GM23338 (cell line): Measurements from ENCODE around the gene SRPK1. TPM values are rescaled to one million over a fixed set of nuclear protein-coding genes. Genes with fewer than 3 reads are reported as not detected.

Source experiments
- ATAC-seq: fragments of 200-7000 bp; cut with Tn5 transposase; 3 replicates; pipeline ENCODE4 v1.9.1; 2020
- DNase-seq: peaks from one replicate; pipeline ENCODE4 v3.0.0-alpha.2; 2015; ENCODE audit warnings: low spot score
- H2AFZ ChIP-seq: fragments of 200-600 bp; sonication (generic); 2 replicates; pipeline ENCODE4 v1.8.0; 2016; ENCODE audit warnings: antibody characterized with exemption, mild to moderate bottlenecking, moderate library complexity
- H3F3A ChIP-seq: fragments of 200-600 bp; sonication (generic); replicated peaks from 2 replicates; pipeline ENCODE4 v1.8.0; 2017; ENCODE audit warnings: antibody characterized with exemption, mixed run types, low read depth
- H3K27ac ChIP-seq: fragments of 200-600 bp; sonication (generic); 2 replicates; pipeline ENCODE4 v1.6.1; 2016; ENCODE audit warnings: low read depth
- H3K27me3 ChIP-seq: fragments of 200-600 bp; sonication (generic); 2 replicates; pipeline ENCODE4 v1.8.0; 2016; ENCODE audit warnings: mild to moderate bottlenecking, mixed run types, moderate library complexity; ENCODE audit not compliant: insufficient read depth
- H3K36me3 ChIP-seq: fragments of 200-600 bp; sonication (generic); 2 replicates; pipeline ENCODE4 v1.8.0; 2016; ENCODE audit warnings: mild to moderate bottlenecking; ENCODE audit not compliant: insufficient read depth
- H3K4me1 ChIP-seq: fragments of 200-600 bp; sonication (generic); 2 replicates; pipeline ENCODE4 v1.8.0; 2016; ENCODE audit warnings: mild to moderate bottlenecking, moderate library complexity; ENCODE audit not compliant: insufficient read depth
- H3K4me2 ChIP-seq: fragments of 200-600 bp; sonication (generic); 2 replicates; pipeline ENCODE4 v1.7.1; 2017; ENCODE audit warnings: mixed run types
- H3K4me3 ChIP-seq: fragments of 200-600 bp; sonication (generic); 2 replicates; pipeline ENCODE4 v1.6.1; 2016; ENCODE audit warnings: mixed run types
- H3K79me2 ChIP-seq: fragments of 200-600 bp; sonication (generic); replicated peaks from 2 replicates; pipeline ENCODE4 v1.8.0; 2017; ENCODE audit warnings: mild to moderate bottlenecking; ENCODE audit not compliant: insufficient read depth
- H3K9me2 ChIP-seq: fragments of 200-600 bp; sonication (generic); 2 replicates; pipeline ENCODE4 v1.8.0; 2017; ENCODE audit not compliant: insufficient read depth
- H4K20me1 ChIP-seq: fragments of 200-600 bp; sonication (generic); replicated peaks from 2 replicates; pipeline ENCODE4 v1.8.0; 2017; ENCODE audit warnings: mild to moderate bottlenecking; ENCODE audit not compliant: insufficient read depth
- H3K27ac Mint-ChIP-seq: 2 replicates; pipeline ENCODE4 v1.8.0; 2020; ENCODE audit warnings: inconsistent platforms, mild to moderate bottlenecking, moderate library complexity, mixed read lengths
- H3K27me3 Mint-ChIP-seq: 3 replicates; pipeline ENCODE4 v1.8.0; 2022; ENCODE audit warnings: low read depth, mild to moderate bottlenecking, moderate library complexity, mixed read lengths, inconsistent platforms; ENCODE audit not compliant: insufficient read depth, poor library complexity
- H3K36me3 Mint-ChIP-seq: 3 replicates; pipeline ENCODE4 v1.8.0; 2021; ENCODE audit warnings: low read depth, mild to moderate bottlenecking, inconsistent platforms, moderate library complexity, mixed read lengths
- H3K4me1 Mint-ChIP-seq: 3 replicates; pipeline ENCODE4 v1.8.0; 2020; ENCODE audit warnings: mild to moderate bottlenecking, inconsistent platforms, mixed read lengths
- H3K4me3 Mint-ChIP-seq: 3 replicates; pipeline ENCODE4 v1.8.0; 2021; ENCODE audit warnings: moderate library complexity, mild to moderate bottlenecking, inconsistent platforms, mixed read lengths
- H3K9me3 Mint-ChIP-seq: 3 replicates; pipeline ENCODE4 v1.8.0; 2020; ENCODE audit warnings: moderate library complexity, mild to moderate bottlenecking, inconsistent platforms, mixed read lengths
- CREB1 ChIP-seq: fragments of 250-450 bp; sonication (Bioruptor Pico); IDR thresholded peaks from 2 replicates; pipeline ENCODE4 v1.5.0; 2020; ENCODE audit warnings: low read depth, mild to moderate bottlenecking, moderate library complexity
- EZH2 ChIP-seq: fragments of 200-600 bp; sonication (generic); IDR thresholded peaks from one replicate; pipeline ENCODE4 v1.8.0; 2017; ENCODE audit warnings: antibody characterized with exemption, mild to moderate bottlenecking, low read depth; ENCODE audit not compliant: unreplicated experiment
- EZH2phosphoT487 ChIP-seq: fragments of 200-600 bp; sonication (generic); IDR thresholded peaks from one replicate; pipeline ENCODE4 v1.8.1; 2018; ENCODE audit warnings: antibody characterized with exemption; ENCODE audit not compliant: unreplicated experiment
- JUNB ChIP-seq: IDR thresholded peaks from one replicate; pipeline ENCODE4 v1.6.1; 2016; ENCODE audit warnings: antibody characterized with exemption; ENCODE audit not compliant: unreplicated experiment
- NANOG ChIP-seq: IDR thresholded peaks from 2 replicates; pipeline ENCODE4 v1.6.1; 2016; ENCODE audit warnings: antibody characterized with exemption, borderline replicate concordance
- POLR2AphosphoS5 ChIP-seq: IDR thresholded peaks from 2 replicates; pipeline ENCODE4 v1.6.1; 2016; ENCODE audit warnings: antibody characterized with exemption, low read depth
- STAT1 ChIP-seq: IDR thresholded peaks from one replicate; pipeline ENCODE4 v1.6.1; 2016; ENCODE audit warnings: antibody characterized with exemption; ENCODE audit not compliant: unreplicated experiment
- ZNF114 ChIP-seq: fragments of 250-450 bp; sonication (Bioruptor Pico); IDR thresholded peaks from 2 replicates; pipeline ENCODE4 v1.5.0; 2020; ENCODE audit warnings: mild to moderate bottlenecking, moderate library complexity
- ZNF331 ChIP-seq: fragments of 250-450 bp; sonication (Bioruptor Pico); IDR thresholded peaks from 2 replicates; pipeline ENCODE4 v1.5.0; 2020; ENCODE audit warnings: low read depth, mild to moderate bottlenecking, moderate library complexity
- polyA plus RNA-seq: library from polyadenylated mRNA; unstranded; fragments of >200 nt; fragmentation: Nextera tagmentation; extraction: Ambion mirVana; gene quantifications from 2 replicates; pipeline ENCODE4 v1.2.1, GENCODE V29; 2016
- total RNA-seq: library from RNA; depleted of rRNA; stranded (reverse); fragments of >200 nt; shearing (Covaris generic); gene quantifications from 2 replicates; pipeline ENCODE4 v1.2.3, GENCODE V29; 2014
- TF ChIP-seq, protein P1 (sequence below): IDR thresholded peaks from one replicate; pipeline ENCODE4 v1.6.1; 2018; ENCODE audit warnings: antibody characterized with exemption; ENCODE audit not compliant: unreplicated experiment
- TF ChIP-seq, protein P2 (sequence below), 2 experiments: fragments of 200-600 bp in 1 of 2; sonication (generic) in 1 of 2; conservative IDR thresholded peaks; 2 replicates each; pipeline versions ENCODE4 v1.5.1 to v1.6.1; 2016 to 2017; ENCODE audit warnings: antibody characterized with exemption in 2 of 2, low read depth in 2 of 2, mild to moderate bottlenecking in 2 of 2, moderate library complexity in 1 of 2
- TF ChIP-seq, protein P3 (sequence below): IDR thresholded peaks from 2 replicates; pipeline ENCODE4 v1.6.1; 2016; ENCODE audit warnings: antibody characterized with exemption
- TF ChIP-seq, protein P4 (sequence below): fragments of 250-450 bp; sonication (Bioruptor Pico); IDR thresholded peaks from 2 replicates; pipeline ENCODE4 v1.5.0; 2020; ENCODE audit warnings: mild to moderate bottlenecking, moderate library complexity

Gene SRPK1
- total and polyA plus RNA-seq, 2 experiments from 2014 or later = 175 to 202 TPM

DNA sequence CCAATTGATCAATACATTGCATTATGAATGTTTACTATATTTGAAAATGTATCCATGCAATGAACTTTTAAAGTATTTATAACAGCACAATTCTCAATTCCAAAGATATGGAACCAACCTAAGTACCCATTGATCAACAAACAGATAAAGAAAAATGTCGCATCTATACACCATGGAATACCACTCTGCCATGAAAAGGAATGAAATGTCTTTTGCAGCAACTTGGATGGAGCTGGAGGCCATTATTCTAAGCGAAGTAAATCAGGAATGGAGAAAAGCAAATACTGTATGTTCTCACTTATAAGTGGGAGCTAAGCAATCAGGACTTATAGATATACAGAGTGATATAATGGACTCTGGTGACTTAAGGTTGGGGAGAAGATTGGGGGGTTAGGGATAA is 22.9 kb downstream of the SRPK1 start:
- Mint-ChIP-seq H3K27me3 (peaks cover 2% of the 10 kb centered on the region), H3K4me3 (no peak overlapping the region), H3K9me3 (no peaks in the 10 kb centered on the region), H3K27ac (no peak overlapping the region), H3K4me1 (peaks cover 24% of the 10 kb centered on the region), H3K36me3 (peaks cover 18% of the 10 kb centered on the region)
- Histone ChIP-seq H3K27ac (no peak overlapping the region), H3K36me3 (no peaks in the 10 kb centered on the region; the same call in 1 of the 2 replicates), H3K4me1 (peaks cover 11% of the 10 kb centered on the region), H3F3A (no peaks in the 10 kb centered on the region), H3K27me3 (no peaks in the 10 kb centered on the region), H3K9me2 (no peaks in the 10 kb centered on the region), H3K4me2 (no peak overlapping the region), H3K4me3 (no peak overlapping the region), H2AFZ (no peak overlapping the region), H3K79me2 (peaks cover 100% of the 10 kb centered on the region), H4K20me1 (peaks cover 55% of the 10 kb centered on the region)
- TF ChIP-seq, protein P1, sequence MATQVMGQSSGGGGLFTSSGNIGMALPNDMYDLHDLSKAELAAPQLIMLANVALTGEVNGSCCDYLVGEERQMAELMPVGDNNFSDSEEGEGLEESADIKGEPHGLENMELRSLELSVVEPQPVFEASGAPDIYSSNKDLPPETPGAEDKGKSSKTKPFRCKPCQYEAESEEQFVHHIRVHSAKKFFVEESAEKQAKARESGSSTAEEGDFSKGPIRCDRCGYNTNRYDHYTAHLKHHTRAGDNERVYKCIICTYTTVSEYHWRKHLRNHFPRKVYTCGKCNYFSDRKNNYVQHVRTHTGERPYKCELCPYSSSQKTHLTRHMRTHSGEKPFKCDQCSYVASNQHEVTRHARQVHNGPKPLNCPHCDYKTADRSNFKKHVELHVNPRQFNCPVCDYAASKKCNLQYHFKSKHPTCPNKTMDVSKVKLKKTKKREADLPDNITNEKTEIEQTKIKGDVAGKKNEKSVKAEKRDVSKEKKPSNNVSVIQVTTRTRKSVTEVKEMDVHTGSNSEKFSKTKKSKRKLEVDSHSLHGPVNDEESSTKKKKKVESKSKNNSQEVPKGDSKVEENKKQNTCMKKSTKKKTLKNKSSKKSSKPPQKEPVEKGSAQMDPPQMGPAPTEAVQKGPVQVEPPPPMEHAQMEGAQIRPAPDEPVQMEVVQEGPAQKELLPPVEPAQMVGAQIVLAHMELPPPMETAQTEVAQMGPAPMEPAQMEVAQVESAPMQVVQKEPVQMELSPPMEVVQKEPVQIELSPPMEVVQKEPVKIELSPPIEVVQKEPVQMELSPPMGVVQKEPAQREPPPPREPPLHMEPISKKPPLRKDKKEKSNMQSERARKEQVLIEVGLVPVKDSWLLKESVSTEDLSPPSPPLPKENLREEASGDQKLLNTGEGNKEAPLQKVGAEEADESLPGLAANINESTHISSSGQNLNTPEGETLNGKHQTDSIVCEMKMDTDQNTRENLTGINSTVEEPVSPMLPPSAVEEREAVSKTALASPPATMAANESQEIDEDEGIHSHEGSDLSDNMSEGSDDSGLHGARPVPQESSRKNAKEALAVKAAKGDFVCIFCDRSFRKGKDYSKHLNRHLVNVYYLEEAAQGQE = no peak
- TF ChIP-seq POLR2AphosphoS5 = no peak
- no peak for TF ChIP-seq ZNF331 (CRISPR knock-in tag)
- TF ChIP-seq STAT1 = no peak
- TF ChIP-seq, protein P2, sequence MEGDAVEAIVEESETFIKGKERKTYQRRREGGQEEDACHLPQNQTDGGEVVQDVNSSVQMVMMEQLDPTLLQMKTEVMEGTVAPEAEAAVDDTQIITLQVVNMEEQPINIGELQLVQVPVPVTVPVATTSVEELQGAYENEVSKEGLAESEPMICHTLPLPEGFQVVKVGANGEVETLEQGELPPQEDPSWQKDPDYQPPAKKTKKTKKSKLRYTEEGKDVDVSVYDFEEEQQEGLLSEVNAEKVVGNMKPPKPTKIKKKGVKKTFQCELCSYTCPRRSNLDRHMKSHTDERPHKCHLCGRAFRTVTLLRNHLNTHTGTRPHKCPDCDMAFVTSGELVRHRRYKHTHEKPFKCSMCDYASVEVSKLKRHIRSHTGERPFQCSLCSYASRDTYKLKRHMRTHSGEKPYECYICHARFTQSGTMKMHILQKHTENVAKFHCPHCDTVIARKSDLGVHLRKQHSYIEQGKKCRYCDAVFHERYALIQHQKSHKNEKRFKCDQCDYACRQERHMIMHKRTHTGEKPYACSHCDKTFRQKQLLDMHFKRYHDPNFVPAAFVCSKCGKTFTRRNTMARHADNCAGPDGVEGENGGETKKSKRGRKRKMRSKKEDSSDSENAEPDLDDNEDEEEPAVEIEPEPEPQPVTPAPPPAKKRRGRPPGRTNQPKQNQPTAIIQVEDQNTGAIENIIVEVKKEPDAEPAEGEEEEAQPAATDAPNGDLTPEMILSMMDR (conservative IDR thresholded peaks at IDR 0.05; ENCODE audit: low read depth in 2 of 2) = no peak
- no peak for TF ChIP-seq JUNB
- TF ChIP-seq, protein P3, sequence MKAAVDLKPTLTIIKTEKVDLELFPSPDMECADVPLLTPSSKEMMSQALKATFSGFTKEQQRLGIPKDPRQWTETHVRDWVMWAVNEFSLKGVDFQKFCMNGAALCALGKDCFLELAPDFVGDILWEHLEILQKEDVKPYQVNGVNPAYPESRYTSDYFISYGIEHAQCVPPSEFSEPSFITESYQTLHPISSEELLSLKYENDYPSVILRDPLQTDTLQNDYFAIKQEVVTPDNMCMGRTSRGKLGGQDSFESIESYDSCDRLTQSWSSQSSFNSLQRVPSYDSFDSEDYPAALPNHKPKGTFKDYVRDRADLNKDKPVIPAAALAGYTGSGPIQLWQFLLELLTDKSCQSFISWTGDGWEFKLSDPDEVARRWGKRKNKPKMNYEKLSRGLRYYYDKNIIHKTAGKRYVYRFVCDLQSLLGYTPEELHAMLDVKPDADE = no peak
- TF ChIP-seq CREB1 = no peak
- TF ChIP-seq EZH2 = no peak
- TF ChIP-seq NANOG = no peak
- no peak for TF ChIP-seq EZH2phosphoT487
- no peak for TF ChIP-seq ZNF114 (CRISPR knock-in tag)
- TF ChIP-seq, protein P4, sequence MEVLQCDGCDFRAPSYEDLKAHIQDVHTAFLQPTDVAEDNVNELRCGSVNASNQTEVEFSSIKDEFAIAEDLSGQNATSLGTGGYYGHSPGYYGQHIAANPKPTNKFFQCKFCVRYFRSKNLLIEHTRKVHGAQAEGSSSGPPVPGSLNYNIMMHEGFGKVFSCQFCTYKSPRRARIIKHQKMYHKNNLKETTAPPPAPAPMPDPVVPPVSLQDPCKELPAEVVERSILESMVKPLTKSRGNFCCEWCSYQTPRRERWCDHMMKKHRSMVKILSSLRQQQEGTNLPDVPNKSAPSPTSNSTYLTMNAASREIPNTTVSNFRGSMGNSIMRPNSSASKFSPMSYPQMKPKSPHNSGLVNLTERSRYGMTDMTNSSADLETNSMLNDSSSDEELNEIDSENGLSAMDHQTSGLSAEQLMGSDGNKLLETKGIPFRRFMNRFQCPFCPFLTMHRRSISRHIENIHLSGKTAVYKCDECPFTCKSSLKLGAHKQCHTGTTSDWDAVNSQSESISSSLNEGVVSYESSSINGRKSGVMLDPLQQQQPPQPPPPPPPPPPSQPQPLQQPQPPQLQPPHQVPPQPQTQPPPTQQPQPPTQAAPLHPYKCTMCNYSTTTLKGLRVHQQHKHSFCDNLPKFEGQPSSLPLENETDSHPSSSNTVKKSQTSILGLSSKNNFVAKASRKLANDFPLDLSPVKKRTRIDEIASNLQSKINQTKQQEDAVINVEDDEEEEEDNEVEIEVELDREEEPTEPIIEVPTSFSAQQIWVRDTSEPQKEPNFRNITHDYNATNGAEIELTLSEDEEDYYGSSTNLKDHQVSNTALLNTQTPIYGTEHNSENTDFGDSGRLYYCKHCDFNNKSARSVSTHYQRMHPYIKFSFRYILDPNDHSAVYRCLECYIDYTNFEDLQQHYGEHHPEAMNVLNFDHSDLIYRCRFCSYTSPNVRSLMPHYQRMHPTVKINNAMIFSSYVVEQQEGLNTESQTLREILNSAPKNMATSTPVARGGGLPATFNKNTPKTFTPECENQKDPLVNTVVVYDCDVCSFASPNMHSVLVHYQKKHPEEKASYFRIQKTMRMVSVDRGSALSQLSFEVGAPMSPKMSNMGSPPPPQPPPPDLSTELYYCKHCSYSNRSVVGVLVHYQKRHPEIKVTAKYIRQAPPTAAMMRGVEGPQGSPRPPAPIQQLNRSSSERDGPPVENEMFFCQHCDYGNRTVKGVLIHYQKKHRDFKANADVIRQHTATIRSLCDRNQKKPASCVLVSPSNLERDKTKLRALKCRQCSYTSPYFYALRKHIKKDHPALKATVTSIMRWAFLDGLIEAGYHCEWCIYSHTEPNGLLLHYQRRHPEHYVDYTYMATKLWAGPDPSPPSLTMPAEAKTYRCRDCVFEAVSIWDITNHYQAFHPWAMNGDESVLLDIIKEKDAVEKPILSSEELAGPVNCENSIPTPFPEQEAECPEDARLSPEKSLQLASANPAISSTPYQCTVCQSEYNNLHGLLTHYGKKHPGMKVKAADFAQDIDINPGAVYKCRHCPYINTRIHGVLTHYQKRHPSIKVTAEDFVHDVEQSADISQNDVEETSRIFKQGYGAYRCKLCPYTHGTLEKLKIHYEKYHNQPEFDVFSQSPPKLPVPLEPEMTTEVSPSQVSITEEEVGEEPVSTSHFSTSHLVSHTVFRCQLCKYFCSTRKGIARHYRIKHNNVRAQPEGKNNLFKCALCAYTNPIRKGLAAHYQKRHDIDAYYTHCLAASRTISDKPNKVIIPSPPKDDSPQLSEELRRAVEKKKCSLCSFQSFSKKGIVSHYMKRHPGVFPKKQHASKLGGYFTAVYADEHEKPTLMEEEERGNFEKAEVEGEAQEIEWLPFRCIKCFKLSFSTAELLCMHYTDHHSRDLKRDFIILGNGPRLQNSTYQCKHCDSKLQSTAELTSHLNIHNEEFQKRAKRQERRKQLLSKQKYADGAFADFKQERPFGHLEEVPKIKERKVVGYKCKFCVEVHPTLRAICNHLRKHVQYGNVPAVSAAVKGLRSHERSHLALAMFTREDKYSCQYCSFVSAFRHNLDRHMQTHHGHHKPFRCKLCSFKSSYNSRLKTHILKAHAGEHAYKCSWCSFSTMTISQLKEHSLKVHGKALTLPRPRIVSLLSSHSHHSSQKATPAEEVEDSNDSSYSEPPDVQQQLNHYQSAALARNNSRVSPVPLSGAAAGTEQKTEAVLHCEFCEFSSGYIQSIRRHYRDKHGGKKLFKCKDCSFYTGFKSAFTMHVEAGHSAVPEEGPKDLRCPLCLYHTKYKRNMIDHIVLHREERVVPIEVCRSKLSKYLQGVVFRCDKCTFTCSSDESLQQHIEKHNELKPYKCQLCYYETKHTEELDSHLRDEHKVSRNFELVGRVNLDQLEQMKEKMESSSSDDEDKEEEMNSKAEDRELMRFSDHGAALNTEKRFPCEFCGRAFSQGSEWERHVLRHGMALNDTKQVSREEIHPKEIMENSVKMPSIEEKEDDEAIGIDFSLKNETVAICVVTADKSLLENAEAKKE (CRISPR knock-in tag) = no peak
- ATAC-seq (no peak), DNase-seq (no peak)
